HL-60 (cell line): ENCODE measurements around the gene RPL10.

Experiments used
- DNase-seq, 2 experiments: peaks; one replicate each; pipeline ENCODE4 v3.0.0-alpha.2; 2010 to 2020; ENCODE audit warnings: low read depth in 1 of 2, low spot score in 1 of 2
- H3K27ac ChIP-seq: fragments of 250-450 bp; sonication (Bioruptor Pico); replicated peaks from 2 replicates; pipeline ENCODE4 v1.5.1; 2020; ENCODE audit warnings: mild to moderate bottlenecking, moderate library complexity
- H3K27me3 ChIP-seq: fragments of 250-450 bp; sonication (Bioruptor Pico); 2 replicates; pipeline ENCODE4 v1.5.1; 2021; ENCODE audit warnings: mild to moderate bottlenecking, moderate library complexity; ENCODE audit not compliant: insufficient read depth, poor library complexity, severe bottlenecking
- H3K4me3 ChIP-seq: replicated peaks from 2 replicates; pipeline ENCODE4 v1.5.1; 2011; ENCODE audit warnings: mild to moderate bottlenecking, control low read depth, low read length; ENCODE audit not compliant: insufficient read depth
- CTCF ChIP-seq: IDR thresholded peaks from one replicate; pipeline ENCODE4 v1.5.1; 2011; ENCODE audit warnings: low read length, control low read depth, inconsistent platforms; ENCODE audit not compliant: insufficient read depth
- GABPA ChIP-seq: IDR thresholded peaks from 2 replicates; pipeline ENCODE4 v1.6.1; 2012; ENCODE audit warnings: low read depth
- POLR2AphosphoS5 ChIP-seq: IDR thresholded peaks from 2 replicates; pipeline ENCODE4 v1.6.1; 2012; ENCODE audit warnings: low read depth
- REST ChIP-seq: IDR thresholded peaks from 2 replicates; pipeline ENCODE4 v1.6.1; 2012; ENCODE audit warnings: low read depth; ENCODE audit not compliant: insufficient replicate concordance
- SPI1 ChIP-seq: IDR thresholded peaks from 2 replicates; pipeline ENCODE4 v1.6.1; 2012; ENCODE audit warnings: low read depth, mild to moderate bottlenecking, borderline replicate concordance

RPL10 gene

GRCh38 chrX:154401045-154401799 is 3.0 kb downstream of the RPL10 start:
- Histone ChIP-seq H3K27me3 (no peaks in the 10 kb centered on the region), H3K27ac (no peak overlapping the region), H3K4me3 (no peak overlapping the region)
- peak in 1 of 2 experiments; percentile 18 for DNase-seq
- TF ChIP-seq POLR2AphosphoS5: peak; percentile 98
- TF ChIP-seq CTCF: no peak

GRCh38 chrX:154401918-154402621 is 3.9 kb downstream of the RPL10 start:
- no peak for DNase-seq
- no peak for TF ChIP-seq REST
- TF ChIP-seq POLR2AphosphoS5: no peak
- TF ChIP-seq SPI1: no peak
- no peak for TF ChIP-seq GABPA
- no peak for TF ChIP-seq CTCF
- Histone ChIP-seq H3K27ac (no peak overlapping the region), H3K4me3 (no peak overlapping the region), H3K27me3 (no peaks in the 10 kb centered on the region)

- no peak for DNase-seq
- TF ChIP-seq GABPA: no peak
- TF ChIP-seq REST: no peak
- no peak for TF ChIP-seq CTCF
- no peak for TF ChIP-seq SPI1
- TF ChIP-seq POLR2AphosphoS5: no peak
- no peaks in the 10 kb centered on the region for H3K27me3 ChIP-seq
- no peak overlapping the region for H3K4me3 ChIP-seq
- H3K27ac ChIP-seq: no peak overlapping the region
These were observed 4.5 kb downstream of the RPL10 start for GRCh38 chrX:154402622-154403127.
